ENCODE data around the gene CCDC187. TPM values are rescaled to one million over a fixed set of nuclear protein-coding genes. Genes with fewer than 3 reads are reported as not detected.

The CCDC187 gene
- total and polyA plus RNA-seq, 2 of the 8 experiments (the other 6 are each of a cell fraction or from before 2014, with no cell fraction given) = 0.02 TPM; not detected in 1

- TF ChIP-seq CHD7 (IDR thresholded peaks at IDR 0.05; ENCODE audit: insufficient replicate concordance, low read length) (no peak), TCF12 (IDR thresholded peaks at IDR 0.05; ENCODE audit: low read depth, low read length) (no peak), SIX5 (IDR thresholded peaks at IDR 0.05; ENCODE audit: low read depth, low read length) (no peak), E2F6 (IDR thresholded peaks at IDR 0.05) (no peak), RAD21 (IDR thresholded peaks at IDR 0.05 in 1 of 2, conservative IDR thresholded peaks at IDR 0.05 in 1 of 2; ENCODE audit: low read depth in 2 of 2, low read length in 2 of 2) (no peak), TAF7 (optimal IDR thresholded peaks at IDR 0.05; ENCODE audit: borderline replicate concordance, low read depth, low read length) (no peak), SIRT6 (IDR thresholded peaks at IDR 0.05; ENCODE audit: low read length) (no peak), BRCA1 (IDR thresholded peaks at IDR 0.05; ENCODE audit: low read depth, low read length) (no peak)
Measured at GRCh38 chr9:136251264-136252115, 52.4 kb downstream of the CCDC187 start (continued).
